ENCODE results near the gene OLFML1. TPM values are rescaled to one million over a fixed set of nuclear protein-coding genes. Genes with fewer than 3 reads are reported as not detected.

The OLFML1 gene
- total and polyA plus RNA-seq, 2 of the 8 experiments (the other 6 are each of a cell fraction or from before 2014, with no cell fraction given) = 0.24 TPM; not detected in 1

DNA sequence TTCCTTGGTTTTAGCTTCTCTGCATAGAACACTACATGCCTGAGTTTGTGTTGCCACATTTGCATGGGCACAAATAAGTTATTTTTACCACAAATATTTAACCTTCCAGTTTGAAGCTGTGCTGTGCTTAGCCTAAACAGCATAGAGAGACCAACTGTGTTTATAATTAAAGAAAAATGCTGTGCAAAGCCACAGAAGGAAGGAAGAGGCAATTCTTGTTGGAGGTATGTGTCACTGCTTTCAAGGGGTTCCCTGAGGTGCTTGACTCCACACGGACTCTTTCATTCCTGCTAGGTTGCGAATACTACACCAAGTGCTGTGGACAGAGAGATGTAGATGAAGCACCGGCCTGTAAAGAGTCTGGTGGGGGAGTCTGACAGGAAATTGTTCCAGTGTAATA, 47.6 kb upstream of the OLFML1 start:
- H3K14ac ChIP-seq (ENCODE audit: insufficient read length) = no peak overlapping the region
- no peak overlapping the region for H3K18ac ChIP-seq (ENCODE audit: extremely low read depth, low read length)
- no peak overlapping the region for H2BK5ac ChIP-seq (ENCODE audit: low read depth, low read length)
- TF ChIP-seq, protein P1, sequence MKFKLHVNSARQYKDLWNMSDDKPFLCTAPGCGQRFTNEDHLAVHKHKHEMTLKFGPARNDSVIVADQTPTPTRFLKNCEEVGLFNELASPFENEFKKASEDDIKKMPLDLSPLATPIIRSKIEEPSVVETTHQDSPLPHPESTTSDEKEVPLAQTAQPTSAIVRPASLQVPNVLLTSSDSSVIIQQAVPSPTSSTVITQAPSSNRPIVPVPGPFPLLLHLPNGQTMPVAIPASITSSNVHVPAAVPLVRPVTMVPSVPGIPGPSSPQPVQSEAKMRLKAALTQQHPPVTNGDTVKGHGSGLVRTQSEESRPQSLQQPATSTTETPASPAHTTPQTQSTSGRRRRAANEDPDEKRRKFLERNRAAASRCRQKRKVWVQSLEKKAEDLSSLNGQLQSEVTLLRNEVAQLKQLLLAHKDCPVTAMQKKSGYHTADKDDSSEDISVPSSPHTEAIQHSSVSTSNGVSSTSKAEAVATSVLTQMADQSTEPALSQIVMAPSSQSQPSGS (IDR thresholded peaks at IDR 0.05; ENCODE audit: low read length) = no peak
- TF ChIP-seq TBP (IDR thresholded peaks at IDR 0.05; ENCODE audit: low read depth, low read length) (no peak), CTBP2 (IDR thresholded peaks at IDR 0.05; ENCODE audit: borderline replicate concordance, insufficient read depth, insufficient read length, low read length) (no peak), ASH2L (IDR thresholded peaks at IDR 0.05; ENCODE audit: low read length) (no peak), TAF7 (optimal IDR thresholded peaks at IDR 0.05; ENCODE audit: borderline replicate concordance, low read depth, low read length) (no peak), SIX5 (IDR thresholded peaks at IDR 0.05; ENCODE audit: low read depth, low read length) (no peak), CREB1 (IDR thresholded peaks at IDR 0.05) (no peak), NRF1 (IDR thresholded peaks at IDR 0.05; ENCODE audit: low read depth, low read length) (no peak), JUND (IDR thresholded peaks at IDR 0.05; ENCODE audit: low read length) (no peak), GABPA (IDR thresholded peaks at IDR 0.05; ENCODE audit: borderline replicate concordance, insufficient read depth, low read length) (no peak)
- no peak overlapping the region for H2BK120ac ChIP-seq (replicated peaks; ENCODE audit: low read depth, low read length)
- no peak overlapping the region for H2AFZ ChIP-seq (ENCODE audit: low read length)
- H4K8ac ChIP-seq (ENCODE audit: extremely low read depth, insufficient read depth, low read length) = no peak overlapping the region
- H3K79me2 ChIP-seq (ENCODE audit: control insufficient read depth in 1 of 2, insufficient read depth in 2 of 2, low read length in 2 of 2) = no peaks in the 10 kb centered on the region
- no peak overlapping the region for H2BK12ac ChIP-seq (ENCODE audit: low read depth, low read length)
- no peaks in the 10 kb centered on the region; the same call in 1 of the 2 replicates for H3K79me1 ChIP-seq (ENCODE audit: low read depth, low read length)
- H2BK15ac ChIP-seq (ENCODE audit: low read length) = no peak overlapping the region
- H3K4ac ChIP-seq (replicated peaks; ENCODE audit: insufficient read length, low read depth, low read length) = no peak overlapping the region
- H4K5ac ChIP-seq (ENCODE audit: insufficient read length, low read depth, low read length) = no peak overlapping the region
- H3K9me3 ChIP-seq (ENCODE audit: insufficient read depth in 2 of 2, low read depth in 1 of 2, low read length in 1 of 2) = no peaks in the 10 kb centered on the region
- H3K27me3 ChIP-seq (replicated peaks in 1 of 4; ENCODE audit: control insufficient read depth in 3 of 4, extremely low read depth in 1 of 4, insufficient read depth in 3 of 4, low read length in 3 of 4) = no peaks in the 10 kb centered on the region
- H3K23me2 ChIP-seq (ENCODE audit: low read depth, low read length) = no peaks in the 10 kb centered on the region
- no peak overlapping the region for H3K56ac ChIP-seq (replicated peaks; ENCODE audit: insufficient read length, low read depth, low read length)
- no peak for FAIRE-seq
- no peak overlapping the region for H3K4me2 ChIP-seq (ENCODE audit: insufficient read depth in 1 of 2, low read depth in 2 of 2, low read length in 2 of 2)
- 93% methylated on average over 3 of the region's 3 CpGs; no CpG with 5 or more reads in 1 of the 2 experiments for WGBS, 2 experiments (ENCODE audit: extremely low coverage in 1 of 2, insufficient coverage in 1 of 2, insufficient read length in 1 of 2, insufficient replicate concordance in 2 of 2, low coverage in 1 of 2, low lambda C conversion rate in 2 of 2, missing lambda C conversion rate in 1 of 2)
- DNase-seq (ENCODE audit: low read depth in 1 of 2, low spot score in 2 of 2) = no peak
- POLR2A ChIA-PET (ENCODE audit: partially characterized antibody) = no interaction called here
- no peak overlapping the region for H3K4me3 ChIP-seq (ENCODE audit: extremely low read depth in 1 of 4, insufficient read depth in 2 of 4, low read depth in 3 of 4, low read length in 4 of 4)
- H4K91ac ChIP-seq (replicated peaks; ENCODE audit: insufficient read length, low read length) = no peak overlapping the region
- H3K27ac ChIP-seq (ENCODE audit: low read depth, low read length) = no peak overlapping the region
- no peak overlapping the region for H2AK5ac ChIP-seq (ENCODE audit: low read depth, low read length)
- no peaks in the 10 kb centered on the region for H3K36me3 ChIP-seq (ENCODE audit: control insufficient read depth in 2 of 4, insufficient read depth in 4 of 4, low read length in 3 of 4)
- H4K20me1 ChIP-seq (replicated peaks in 1 of 2; ENCODE audit: control insufficient read depth in 1 of 2, insufficient read depth in 2 of 2, low read length in 2 of 2) = no peaks in the 10 kb centered on the region
- CTCF ChIA-PET (ENCODE audit: partially characterized antibody) = interaction anchor here (1.2 to 3.9 kb wide), 4 partner anchors 10 to 294 kb away, joined by 3 to 20 read pairs (median 5); no protein-coding TSS in a partner anchor
- no peak overlapping the region for H2BK20ac ChIP-seq (ENCODE audit: low read length)
- H3K9ac ChIP-seq (replicated peaks in 1 of 4; ENCODE audit: extremely low read depth in 1 of 4, low read depth in 3 of 4, low read length in 3 of 4) = no peak overlapping the region
- H3K23ac ChIP-seq (ENCODE audit: insufficient read length) = no peak overlapping the region
- H3K4me1 ChIP-seq (replicated peaks in 1 of 4; ENCODE audit: control insufficient read depth in 3 of 4, insufficient read depth in 4 of 4, low read length in 3 of 4) = peaks cover 0 to 3% (median 0%) of the 10 kb centered on the region in 4 experiments; a peak in 2 of 7 replicates
